NCI-H510A treated with DMSO at 0.1 percent for 48 hours (cell line): Measurements from ENCODE around the gene ANKRD13C.
"Not testable (repeated sequence)": the region's sequence is repeated elsewhere in the genome, so short reads cannot be mapped to it uniquely, and the experiment has no call there.

ENCODE experiments used
- DNase-seq: peaks from one replicate; lab custom pipeline; 2025; lab: John Stamatoyannopoulos, UW

Gene ANKRD13C

GRCh38 chr1:70354332-70355110 is at the start of gene ANKRD13C:
TSS of gene ANKRD13C (minus strand) at chr1:70354722. CDS start at chr1:70354408, 314 bp downstream.
- peak; percentile 95 for DNase-seq

- DNase-seq = no peak
Measured at GRCh38 chr1:70403759-70404158, 49.2 kb upstream of the ANKRD13C start.

DNA sequence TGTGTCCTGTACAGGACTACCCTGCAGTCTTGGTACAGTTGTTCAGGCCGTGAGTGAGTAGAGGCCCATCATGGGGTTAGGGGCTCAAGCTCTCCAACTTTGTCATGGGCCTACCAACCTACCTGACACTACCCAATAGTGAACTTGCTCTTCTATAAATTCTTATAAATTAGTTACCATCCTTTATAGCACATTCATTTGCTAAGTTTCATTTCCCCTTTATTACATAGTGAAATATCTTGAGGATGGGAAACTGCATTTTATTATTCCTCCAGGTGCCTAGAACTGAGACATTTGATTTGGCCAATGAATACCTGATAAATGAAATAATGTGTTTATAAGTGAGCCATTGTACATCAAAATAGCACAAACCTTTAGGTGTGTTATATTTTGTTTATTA is 47.5 kb upstream of the ANKRD13C start:
- no peak for DNase-seq

DNA sequence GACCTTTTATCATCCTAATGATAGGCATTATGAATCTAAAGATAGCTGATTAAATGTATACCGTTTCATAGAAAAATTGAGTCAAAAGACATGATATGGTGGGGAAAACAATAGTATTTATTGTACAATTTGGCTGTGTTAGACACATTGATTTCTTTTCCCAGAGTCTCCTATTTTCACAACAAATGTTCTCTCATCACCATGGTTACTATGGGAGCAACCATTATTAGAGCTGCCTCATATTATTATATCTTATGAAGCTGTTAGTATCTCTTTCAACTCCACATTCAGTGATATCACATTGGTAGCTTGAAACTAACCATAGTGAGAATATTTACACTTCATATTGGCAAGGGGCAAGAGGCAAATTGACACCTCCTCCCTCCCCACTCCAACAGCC is 45.8 kb upstream of the ANKRD13C start:
- no peak for DNase-seq

DNA sequence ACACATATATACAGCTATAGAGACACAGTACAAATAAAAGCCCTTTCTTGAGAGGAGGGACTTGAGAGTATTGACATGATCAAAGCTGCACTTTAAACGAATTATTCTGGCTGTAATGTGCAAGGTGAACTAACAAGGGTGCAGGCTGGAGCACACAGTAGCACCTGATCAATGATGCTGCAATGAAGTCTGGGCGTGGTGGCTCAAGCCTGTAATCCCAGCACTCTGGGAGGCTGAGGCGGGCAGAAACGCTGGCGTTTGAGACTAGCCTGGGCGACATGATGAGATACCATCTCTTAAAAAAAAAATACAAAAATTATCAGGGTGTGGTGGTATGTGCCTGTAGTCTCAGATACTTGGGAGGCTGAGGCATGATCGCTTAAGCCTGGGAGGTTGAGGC is 42.5 kb upstream of the ANKRD13C start:
- DNase-seq = no peak

- DNase-seq = no peak
Measured at GRCh38 chr1:70396607-70397006, 42.1 kb upstream of the ANKRD13C start.

DNA sequence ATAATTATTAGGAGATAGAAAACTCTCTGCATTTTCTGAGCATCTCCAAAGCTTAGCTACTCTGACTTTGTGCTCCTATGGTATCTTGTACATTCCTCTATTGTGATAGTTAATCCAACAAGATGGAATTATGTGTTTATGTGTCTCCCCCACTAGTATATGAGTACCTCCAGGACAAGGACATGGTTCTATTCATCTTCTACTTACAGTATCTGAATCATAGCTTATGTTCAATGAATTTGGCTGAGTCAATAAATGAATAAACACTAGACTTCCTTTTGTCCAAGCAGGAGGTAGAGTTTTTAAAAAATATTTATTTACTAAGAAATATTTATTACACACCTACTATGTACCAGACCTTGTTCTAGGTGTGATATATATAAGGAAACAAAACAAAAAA is 38.1 kb upstream of the ANKRD13C start:
- DNase-seq = no peak

DNA sequence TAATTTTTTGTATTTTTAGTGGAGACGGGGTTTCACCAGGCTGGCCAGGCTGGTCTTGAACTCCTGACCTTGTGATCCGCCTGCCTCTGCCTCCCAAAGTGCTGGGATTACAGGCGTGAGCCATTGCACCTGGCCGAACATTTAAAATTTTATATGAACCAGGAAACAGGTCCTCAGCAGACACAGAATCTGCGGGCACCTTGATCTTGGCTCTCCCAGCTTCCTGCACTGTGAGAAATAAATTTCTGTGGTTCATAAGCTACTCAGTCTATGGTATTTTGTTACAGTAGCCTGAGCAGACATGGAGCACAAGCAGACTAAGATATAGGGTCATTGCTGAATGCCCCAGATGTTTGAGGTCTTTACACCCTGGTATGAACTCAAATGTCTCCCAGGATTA is 33.0 kb upstream of the ANKRD13C start:
- DNase-seq = no peak

DNA sequence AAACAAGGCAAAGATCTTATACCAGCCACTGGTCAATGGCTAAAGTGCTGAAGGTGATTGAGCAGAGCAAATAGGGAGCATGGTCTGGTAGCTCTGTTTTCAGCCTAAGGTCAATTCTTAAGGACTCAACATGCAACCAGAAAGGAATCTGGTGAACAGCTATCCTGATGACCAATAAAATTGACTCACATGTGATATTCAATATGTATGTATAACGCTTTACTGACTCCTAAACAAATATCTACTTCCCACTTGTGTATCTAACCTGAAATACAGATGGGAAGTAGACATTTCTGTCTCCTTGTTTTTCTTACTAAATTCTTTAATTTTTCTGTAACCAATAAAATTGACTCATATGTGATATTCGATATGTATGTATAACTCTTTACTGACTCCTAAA is 31.6 kb upstream of the ANKRD13C start:
- DNase-seq = no peak

- DNase-seq = no peak
Measured at GRCh38 chr1:70385477-70385876, 31.0 kb upstream of the ANKRD13C start.

- DNase-seq = no peak
Measured at GRCh38 chr1:70384542-70384941, 30.0 kb upstream of the ANKRD13C start.

DNA sequence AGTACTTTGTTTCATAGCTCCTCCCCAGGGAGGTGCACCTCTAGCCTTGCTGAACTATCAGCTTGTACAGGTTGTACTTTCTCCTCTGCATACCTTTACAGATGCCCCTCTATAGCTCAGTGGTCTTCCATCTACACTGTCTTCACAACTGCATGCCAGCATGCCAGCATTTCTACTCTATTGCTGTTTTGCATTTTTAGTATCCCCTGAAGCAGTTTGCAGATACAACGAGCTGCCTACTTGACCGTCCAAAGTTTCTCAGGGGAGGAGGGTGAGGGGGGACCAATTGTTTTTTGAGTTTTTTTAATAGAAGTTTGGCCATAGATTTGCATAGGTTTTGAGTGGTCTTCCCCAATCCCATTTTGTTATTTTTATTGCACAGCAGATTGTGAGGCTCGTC is 29.0 kb upstream of the ANKRD13C start:
- no peak for DNase-seq

GRCh38 chr1:70382682-70383081 is 28.2 kb upstream of the ANKRD13C start:
- no peak for DNase-seq

- no peak for DNase-seq
Measured at GRCh38 chr1:70376196-70376595, 21.7 kb upstream of the ANKRD13C start.

- not testable (repeated sequence) for DNase-seq
Measured at GRCh38 chr1:70373580-70373979, 19.1 kb upstream of the ANKRD13C start.

GRCh38 chr1:70372426-70372825 is 17.9 kb upstream of the ANKRD13C start:
- DNase-seq = no peak

GRCh38 chr1:70371586-70371985 is 17.1 kb upstream of the ANKRD13C start:
- not testable (repeated sequence) for DNase-seq

GRCh38 chr1:70367397-70367796 is 12.9 kb upstream of the ANKRD13C start:
- DNase-seq = not testable (repeated sequence)

DNA sequence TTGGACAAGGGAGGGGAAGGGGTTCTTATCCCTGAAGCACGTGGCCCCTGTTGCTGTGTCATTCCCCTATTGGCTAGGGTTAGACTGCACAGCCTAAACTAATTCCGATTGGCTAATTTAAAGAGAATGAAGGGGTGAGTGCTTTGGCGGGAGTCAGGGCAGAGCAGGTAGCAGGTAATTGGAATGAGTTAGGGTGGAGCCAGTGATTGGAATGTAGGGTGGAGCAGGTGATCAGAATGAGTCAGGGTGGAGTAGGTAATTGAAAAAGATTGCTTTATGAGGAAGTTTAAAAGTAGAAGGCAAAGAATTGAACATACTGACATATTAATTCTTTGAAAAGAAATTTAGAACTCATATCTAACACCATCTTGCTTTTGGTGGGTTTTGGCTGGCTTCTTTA is 12.5 kb upstream of the ANKRD13C start:
- not testable (repeated sequence) for DNase-seq

DNA sequence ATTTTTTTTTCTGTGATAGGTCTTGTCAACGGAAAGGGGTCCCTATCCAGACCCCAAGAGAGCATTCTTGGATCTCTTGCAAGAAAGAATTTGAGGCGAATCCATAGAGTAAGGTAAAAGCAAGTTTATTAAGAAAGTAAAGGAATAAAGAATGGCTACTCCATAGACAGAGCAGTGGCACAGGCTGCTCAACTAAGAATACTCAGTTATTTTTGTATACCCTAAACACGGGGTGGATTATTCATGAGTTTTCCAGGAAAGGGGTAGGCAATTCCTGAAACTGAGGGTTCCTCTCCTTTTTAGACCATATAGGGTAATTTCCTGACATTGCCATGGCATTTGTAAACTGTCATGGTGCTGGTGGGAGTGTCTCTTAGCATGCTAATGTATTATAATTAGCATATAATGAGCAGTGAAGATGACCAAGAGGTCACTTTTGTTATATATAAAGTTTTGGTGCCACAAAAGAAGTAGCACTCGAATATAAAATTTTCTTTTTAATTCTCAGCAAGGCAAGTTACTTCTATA is 12.0 kb upstream of the ANKRD13C start:
- DNase-seq = not testable (repeated sequence)

GRCh38 chr1:70364439-70364838 is 9.9 kb upstream of the ANKRD13C start:
- no peak for DNase-seq

GRCh38 chr1:70361727-70362398 is 7.3 kb upstream of the ANKRD13C start:
- DNase-seq = no peak

DNA sequence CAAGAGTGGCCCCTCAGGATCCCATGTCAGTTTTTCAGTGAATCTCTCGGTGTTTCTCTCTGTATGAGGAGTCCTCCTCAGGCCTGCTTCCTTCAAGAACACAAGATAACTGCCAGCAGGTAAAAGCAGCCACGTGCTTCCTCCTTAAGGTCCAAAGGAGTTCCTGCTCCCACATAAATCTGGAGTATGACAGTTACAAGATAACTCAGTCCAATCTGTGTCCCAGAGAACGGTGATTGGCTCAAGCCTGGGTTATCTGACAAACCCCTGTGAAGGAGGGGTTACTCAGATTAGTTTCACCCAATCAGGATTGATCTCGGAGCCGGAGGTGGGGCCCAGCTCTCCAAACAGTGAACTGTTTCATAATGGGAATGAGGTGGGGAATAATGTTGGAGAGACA is 5.8 kb upstream of the ANKRD13C start:
- no peak for DNase-seq
